ENCODE data around the gene SPOCK1.

DNA sequence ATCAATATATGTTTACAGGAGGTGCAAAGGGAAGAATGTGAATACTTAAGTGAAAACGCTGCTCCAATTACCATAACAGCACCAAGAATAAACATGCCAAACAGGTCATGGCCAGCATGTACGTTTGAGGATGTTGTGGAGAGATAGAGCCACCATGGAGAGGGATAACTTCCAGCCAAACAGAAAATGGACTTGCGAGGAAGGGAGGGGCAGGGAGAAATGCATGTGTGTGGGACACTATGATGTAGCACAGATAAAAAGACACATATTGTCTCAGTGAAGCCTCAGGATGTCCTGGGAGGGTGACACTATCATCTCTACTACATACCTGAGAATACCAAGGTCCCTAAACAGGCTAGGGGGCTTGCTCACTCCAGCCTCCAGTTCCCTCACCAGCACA lies 488.9 kb downstream of the SPOCK1 start:
- TF ChIP-seq, protein P1, sequence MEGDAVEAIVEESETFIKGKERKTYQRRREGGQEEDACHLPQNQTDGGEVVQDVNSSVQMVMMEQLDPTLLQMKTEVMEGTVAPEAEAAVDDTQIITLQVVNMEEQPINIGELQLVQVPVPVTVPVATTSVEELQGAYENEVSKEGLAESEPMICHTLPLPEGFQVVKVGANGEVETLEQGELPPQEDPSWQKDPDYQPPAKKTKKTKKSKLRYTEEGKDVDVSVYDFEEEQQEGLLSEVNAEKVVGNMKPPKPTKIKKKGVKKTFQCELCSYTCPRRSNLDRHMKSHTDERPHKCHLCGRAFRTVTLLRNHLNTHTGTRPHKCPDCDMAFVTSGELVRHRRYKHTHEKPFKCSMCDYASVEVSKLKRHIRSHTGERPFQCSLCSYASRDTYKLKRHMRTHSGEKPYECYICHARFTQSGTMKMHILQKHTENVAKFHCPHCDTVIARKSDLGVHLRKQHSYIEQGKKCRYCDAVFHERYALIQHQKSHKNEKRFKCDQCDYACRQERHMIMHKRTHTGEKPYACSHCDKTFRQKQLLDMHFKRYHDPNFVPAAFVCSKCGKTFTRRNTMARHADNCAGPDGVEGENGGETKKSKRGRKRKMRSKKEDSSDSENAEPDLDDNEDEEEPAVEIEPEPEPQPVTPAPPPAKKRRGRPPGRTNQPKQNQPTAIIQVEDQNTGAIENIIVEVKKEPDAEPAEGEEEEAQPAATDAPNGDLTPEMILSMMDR (IDR thresholded peaks at IDR 0.05 in 2 of 3, conservative IDR thresholded peaks at IDR 0.05 in 1 of 3; ENCODE audit: borderline replicate concordance in 1 of 3, insufficient read depth in 1 of 3, low read depth in 2 of 3, low read length in 2 of 3), result no peak
- no peak for TF ChIP-seq SP1 (IDR thresholded peaks at IDR 0.05; ENCODE audit: low read depth)
- TF ChIP-seq EZH2 (IDR thresholded peaks at IDR 0.05), result no peak
- no peak for TF ChIP-seq EZH2phosphoT487 (IDR thresholded peaks at IDR 0.05; ENCODE audit: borderline replicate concordance)
- no peak for TF ChIP-seq SIN3A (IDR thresholded peaks at IDR 0.05; ENCODE audit: low read depth)
- no peak for TF ChIP-seq YY1 (IDR thresholded peaks at IDR 0.05; ENCODE audit: extremely low read depth, insufficient replicate concordance, low read depth, low read length)
- no peak for TF ChIP-seq JUND (IDR thresholded peaks at IDR 0.05)

All from HCT116 (cell line).